ENCODE data around the gene SBK2.

- TF ChIP-seq CEBPB (IDR thresholded peaks at IDR 0.05) (no peak), CREB1 (IDR thresholded peaks at IDR 0.05; ENCODE audit: low read depth) (no peak), REST (IDR thresholded peaks at IDR 0.05; ENCODE audit: low read depth) (no peak), YY1 (IDR thresholded peaks at IDR 0.05; ENCODE audit: low read depth) (no peak), MAX (IDR thresholded peaks at IDR 0.05) (no peak), ZBTB7A (IDR thresholded peaks at IDR 0.05; ENCODE audit: low read depth) (no peak)
Measured at GRCh38 chr19:55490478-55491432, 46.2 kb downstream of the SBK2 start.

All from Ishikawa (cell line).